HepG2 (cell line): ENCODE data around the gene ZNF195. TPM values are rescaled to one million over a fixed set of nuclear protein-coding genes. Genes with fewer than 3 reads are reported as not detected.
A peak's percentile ranks its signal among the peaks of the same experiment; 100 is the strongest.

ENCODE experiments used
- ATAC-seq: fragments of 200-7000 bp; cut with Tn5 transposase; 3 replicates; pipeline ENCODE4 v1.9.1; 2020; ENCODE audit warnings: mild to moderate bottlenecking, moderate library complexity
- BruUV-seq: library from RNA; stranded (reverse); fragments of 400-500 nt; replicated peaks from 2 replicates; lab custom pipeline; 2021; lab: Mats Ljungman, UMichigan
- CTCF ChIA-PET: fragments of 300-600 bp; formaldehyde crosslinking; extraction: SDS; loops from one replicate; lab custom pipeline; 2021; ENCODE audit warnings: low total read pairs, inconsistent platforms, low intra/inter-chr PET ratio; lab: Yijun Ruan, JAX
- POLR2A ChIA-PET: fragments of 350-600 bp; sonication (Branson Sonifier 250); formaldehyde crosslinking; loops from one replicate; lab custom pipeline; 2020; ENCODE audit warnings: antibody characterized with exemption, inconsistent platforms; lab: Yijun Ruan, JAX
- DNase-seq: peaks from one replicate; pipeline ENCODE4 v3.0.0-alpha.2; 2015; ENCODE audit warnings: low spot score
- FAIRE-seq: peaks from 3 replicates; lab custom pipeline; 2011; peaks lifted over from hg19 to GRCh38; lab: Jason Lieb, UNC
- H2AFZ ChIP-seq: one replicate; pipeline ENCODE4 v1.6.1; 2011; ENCODE audit warnings: low read length, inconsistent platforms
- H3K27ac ChIP-seq: fragments of 300-600 bp; 3 replicates; pipeline ENCODE4 v1.8.0; 2011; ENCODE audit warnings: mixed run types, mild to moderate bottlenecking, mixed read lengths, low read length, inconsistent platforms; ENCODE audit not compliant: insufficient read depth; ENCODE audit errors: extremely low read length
- H3K27me3 ChIP-seq, 2 experiments: fragments of 200-600 bp in 1 of 2; 2 replicates in 1 of 2; 3 replicates in 1 of 2; pipeline versions ENCODE4 v1.6.0 to v1.8.0; 2011; ENCODE audit warnings: low read length in 2 of 2, mild to moderate bottlenecking in 2 of 2, moderate library complexity in 2 of 2, inconsistent platforms in 1 of 2; ENCODE audit not compliant: insufficient read depth in 2 of 2, control insufficient read depth in 1 of 2
- H3K36me3 ChIP-seq, 2 experiments: fragments of 200-600 bp in 1 of 2; replicated peaks in 1 of 2; 2 replicates in 1 of 2; 3 replicates in 1 of 2; pipeline versions ENCODE4 v1.5.1 to v1.8.0; 2011; ENCODE audit warnings: low read length in 2 of 2, inconsistent platforms in 1 of 2; ENCODE audit not compliant: insufficient read depth in 2 of 2, control insufficient read depth in 1 of 2
- H3K4me1 ChIP-seq: 2 replicates; pipeline ENCODE4 v1.5.1; 2012; ENCODE audit warnings: low read length, inconsistent platforms; ENCODE audit not compliant: insufficient read depth
- H3K4me2 ChIP-seq: 2 replicates; pipeline ENCODE4 v1.6.0; 2011; ENCODE audit warnings: low read depth, low read length, inconsistent platforms
- H3K4me3 ChIP-seq, 3 experiments: fragments of 200-600 bp in 1 of 3; sonication (generic), shearing (Covaris generic) in 1 of 3; replicated peaks in 1 of 3; 2 replicates each; pipeline ENCODE4 v1.5.1; 2011 to 2016; ENCODE audit warnings: low read length in 3 of 3, inconsistent platforms in 2 of 3, low read depth in 2 of 3, mild to moderate bottlenecking in 2 of 3, control low read depth in 1 of 3, mixed read lengths in 1 of 3; ENCODE audit not compliant: insufficient read depth in 1 of 3
- H3K79me2 ChIP-seq: one replicate; pipeline ENCODE4 v1.6.1; 2011; ENCODE audit warnings: low read length, inconsistent platforms; ENCODE audit not compliant: insufficient read depth
- H3K9ac ChIP-seq: 2 replicates; pipeline ENCODE4 v1.6.0; 2011; ENCODE audit warnings: mild to moderate bottlenecking, low read depth, low read length, inconsistent platforms; ENCODE audit not compliant: insufficient read depth
- H3K9me3 ChIP-seq: 2 replicates; pipeline ENCODE4 v1.5.1; 2012; ENCODE audit warnings: mild to moderate bottlenecking, low read length
- H4K20me1 ChIP-seq: 2 replicates; pipeline ENCODE4 v1.6.0; 2011; ENCODE audit warnings: inconsistent platforms, mild to moderate bottlenecking, low read length, moderate library complexity; ENCODE audit not compliant: insufficient read depth
- ARID2 ChIP-seq: sonication (generic); formaldehyde crosslinking; IDR thresholded peaks from 2 replicates; pipeline ENCODE4 v1.8.1; 2022; ENCODE audit warnings: mild to moderate bottlenecking, missing genetic modification reagents, borderline replicate concordance
- JDP2 ChIP-seq: sonication (generic); formaldehyde crosslinking; IDR thresholded peaks from 2 replicates; pipeline ENCODE4 v1.8.1; 2022; ENCODE audit warnings: missing genetic modification reagents, borderline replicate concordance
- JUN ChIP-seq: sonication (generic); formaldehyde crosslinking; IDR thresholded peaks from 2 replicates; pipeline ENCODE4 v1.4.0; 2020; ENCODE audit warnings: mild to moderate bottlenecking, missing genetic modification reagents
- MAFF ChIP-seq: IDR thresholded peaks from 2 replicates; pipeline ENCODE4 v1.6.1; 2011; ENCODE audit warnings: low read depth, low read length, improper control_type of control experiment
- MAFK ChIP-seq, 2 experiments: IDR thresholded peaks in 1 of 2; conservative IDR thresholded peaks in 1 of 2; 2 replicates each; pipeline ENCODE4 v1.6.1; 2011; ENCODE audit warnings: improper control_type of control experiment in 2 of 2, low read length in 2 of 2
- PHF5A ChIP-seq: IDR thresholded peaks from one replicate; pipeline ENCODE4 v1.6.1; 2018; ENCODE audit warnings: low read depth, missing genetic modification reagents; ENCODE audit not compliant: unreplicated experiment
- ZNF124 ChIP-seq: sonication (generic); formaldehyde crosslinking; IDR thresholded peaks from 2 replicates; pipeline ENCODE4 v1.4.0; 2020; ENCODE audit warnings: missing genetic modification reagents
- ZNF234 ChIP-seq: sonication (generic); formaldehyde crosslinking; conservative IDR thresholded peaks from 2 replicates; pipeline ENCODE4 v1.5.1; 2020; ENCODE audit warnings: mild to moderate bottlenecking, missing genetic modification reagents
- ZNF30 ChIP-seq: sonication (generic); formaldehyde crosslinking; IDR thresholded peaks from 2 replicates; pipeline ENCODE4 v1.5.0; 2020; ENCODE audit warnings: mild to moderate bottlenecking, missing genetic modification reagents
- ZNF329 ChIP-seq: sonication (generic); formaldehyde crosslinking; IDR thresholded peaks from 2 replicates; pipeline ENCODE4 v1.9.0; 2021; ENCODE audit warnings: low read depth, mild to moderate bottlenecking, missing genetic modification reagents
- ZNF644 ChIP-seq: IDR thresholded peaks from 2 replicates; pipeline ENCODE4 v1.6.1; 2016; ENCODE audit warnings: low read depth
- ZSCAN31 ChIP-seq: sonication (generic); formaldehyde crosslinking; IDR thresholded peaks from 2 replicates; pipeline ENCODE4 v1.5.0; 2020; ENCODE audit warnings: low read depth, mild to moderate bottlenecking, missing genetic modification reagents
- whole genome bisulfite sequencing: methylation state at CpG from one replicate; pipeline ENCODE4 v1.1.6; 2017; ENCODE audit warnings: low lambda C conversion rate; 5-methylcytosine and 5-hydroxymethylcytosine counted together
- in situ Hi-C: cut with HindIII; loops from 2 replicates; pipeline ENCODE4 v1.10.0; 2017; ENCODE audit warnings: low pct_unique_long_range_greater_than_20kb; ENCODE audit not compliant: extremely low pct_ligation_motif_present
- intact Hi-C: fragments of 100-400 bp; cut with micrococcal nuclease; formaldehyde crosslinking; loops from one replicate; pipeline ENCODE4 v1.10.0; 2022; ENCODE audit not compliant: unreplicated experiment
- polyA plus RNA-seq, 8 experiments: library from polyadenylated mRNA; depleted of rRNA in 3 of 8; stranded (reverse) in 7 of 8; unstranded in 1 of 8; fragments of >200 nt; fragmentation: Illumina TruSeq in 4 of 8; extraction: Trizol in 4 of 8; gene quantifications; 2 replicates each; pipeline versions ENCODE4 v1.2.1 to v1.2.3, GENCODE V29; 2011 to 2016; ENCODE audit warnings: low read depth in 4 of 8, missing spikeins in 1 of 8, mixed read lengths in 1 of 8; ENCODE audit not compliant: insufficient read depth in 1 of 8
- total RNA-seq, 5 experiments: library from RNA; depleted of rRNA; stranded (reverse); fragments of >200 nt; fragmentation: Illumina TruSeq; extraction: Trizol; gene quantifications; 2 replicates each; pipeline ENCODE4 v1.2.3, GENCODE V29; 2016; ENCODE audit warnings: low read depth in 1 of 5
- TF ChIP-seq, protein P1 (sequence below): sonication (generic); formaldehyde crosslinking; IDR thresholded peaks from 2 replicates; pipeline ENCODE4 v1.5.1; 2020; ENCODE audit warnings: missing genetic modification reagents, mild to moderate bottlenecking, borderline replicate concordance
- TF ChIP-seq, protein P2 (sequence below): sonication (generic); formaldehyde crosslinking; IDR thresholded peaks from 2 replicates; pipeline ENCODE4 v1.4.0; 2020; ENCODE audit warnings: mild to moderate bottlenecking, missing genetic modification reagents
- TF ChIP-seq, protein P3 (sequence below): sonication (generic); formaldehyde crosslinking; IDR thresholded peaks from 2 replicates; pipeline ENCODE4 v1.4.0; 2020; ENCODE audit warnings: missing genetic modification reagents

Gene ZNF195
- total and polyA plus RNA-seq, 2 of the 13 experiments (the other 11 are each of a cell fraction or from before 2014, with no cell fraction given): 17.3 to 31.4 TPM

DNA sequence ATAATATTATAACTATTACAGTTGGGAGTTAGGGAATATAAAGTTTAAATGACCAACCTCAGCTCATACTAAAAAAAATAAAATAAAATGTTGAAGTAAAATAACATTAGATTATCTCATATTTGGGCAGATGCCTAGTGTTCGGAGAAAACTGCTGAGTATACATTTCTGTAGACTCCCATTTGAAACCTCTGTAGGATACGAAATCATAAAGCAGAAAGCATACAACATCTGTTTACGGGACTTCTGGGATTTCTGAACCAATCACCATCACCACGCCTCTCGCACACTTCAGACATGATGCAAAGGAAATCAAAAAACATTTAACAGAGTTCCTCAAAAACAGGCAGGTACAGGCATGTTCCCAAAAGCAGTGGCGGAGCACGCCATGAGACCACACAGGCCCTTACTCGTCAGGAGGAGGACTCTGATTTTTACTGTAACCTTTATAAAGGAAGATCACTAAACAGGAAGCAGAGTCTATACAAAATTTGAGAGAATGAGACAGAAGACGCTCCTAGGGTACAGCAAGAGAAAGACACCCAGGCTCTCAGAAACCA, 8.6 kb downstream of the ZNF195 start:
- Histone ChIP-seq H2AFZ (no peak overlapping the region), H3K36me3 (peaks cover 13 to 74% of the 10 kb centered on the region in 2 experiments), H3K4me1 (peaks cover 4% of the 10 kb centered on the region; the same call in 1 of the 2 replicates), H4K20me1 (no peaks in the 10 kb centered on the region), H3K27ac (no peak overlapping the region), H3K27me3 (no peaks in the 10 kb centered on the region), H3K9ac (no peak overlapping the region), H3K9me3 (peaks cover 7% of the 10 kb centered on the region), H3K4me3 (no peak overlapping the region), H3K79me2 (peaks cover 38% of the 10 kb centered on the region), H3K4me2 (no peak overlapping the region)
- ChIA-PET CTCF (no interaction called here), POLR2A (no interaction called here)
- TF ChIP-seq MAFF (peak; percentile 86), ARID2 (CRISPR knock-in tag) (no peak), MAFK (conservative IDR thresholded peaks at IDR 0.05 in 1 of 2, IDR thresholded peaks at IDR 0.05 in 1 of 2; ENCODE audit: low read length in 2 of 2) (peak; percentile 83 to 93)
- intact Hi-C loops: no loop called here
- 96% methylated on average over 9 of the region's 9 CpGs for WGBS
- DNase-seq (no peak), ATAC-seq (no peak), FAIRE-seq (no peak)
- no TSS peak for BruUV-seq
- in situ Hi-C loops: no loop called here

DNA sequence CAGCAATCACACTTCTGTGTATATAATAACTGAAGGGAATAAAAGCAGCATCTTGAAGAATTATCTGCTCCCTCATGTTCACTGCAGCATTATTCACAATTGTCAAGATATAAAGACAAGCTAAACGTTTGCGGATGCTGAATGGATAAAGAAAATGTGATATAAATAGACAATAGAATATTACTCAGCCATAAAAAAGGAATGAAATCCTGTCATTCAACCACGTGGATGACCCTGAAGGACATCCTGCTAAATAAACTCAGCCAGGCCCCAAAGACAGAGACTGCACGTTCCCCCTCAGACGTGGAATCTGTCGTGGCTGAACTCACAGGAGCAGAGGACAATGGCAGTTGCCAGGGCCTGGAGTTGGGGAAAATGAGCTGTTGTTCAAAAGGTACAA, 9.6 kb downstream of the ZNF195 start:
- no peaks in the 10 kb centered on the region for H3K4me1 ChIP-seq
- intact Hi-C loops: no loop called here
- WGBS: over 99% methylated on average over 6 of the region's 6 CpGs
- H3K27ac ChIP-seq: no peak overlapping the region
- no peak overlapping the region for H3K4me3 ChIP-seq
- H3K36me3 ChIP-seq: peaks cover 13 to 78% of the 10 kb centered on the region in 2 experiments
- no peak overlapping the region for H3K9ac ChIP-seq
- peaks cover 28% of the 10 kb centered on the region for H3K79me2 ChIP-seq
- H4K20me1 ChIP-seq: no peaks in the 10 kb centered on the region
- H3K27me3 ChIP-seq: no peaks in the 10 kb centered on the region
- no peak for ATAC-seq
- ChIA-PET CTCF (no interaction called here), POLR2A (interaction anchor here (1.3 kb wide), 1 partner anchor 9 kb away, joined by 4 read pairs; the partner anchor contains the start of gene ZNF195)
- peaks cover 14% of the 10 kb centered on the region for H3K9me3 ChIP-seq
- no peak overlapping the region for H2AFZ ChIP-seq
- H3K4me2 ChIP-seq: no peak overlapping the region
- no TSS peak for BruUV-seq
- in situ Hi-C loops: no loop called here
- DNase-seq: no peak
- no peak for FAIRE-seq
- TF ChIP-seq ZNF30 (CRISPR knock-in tag) (no peak), JUN (CRISPR knock-in tag) (no peak), ZNF234 (CRISPR knock-in tag) (no peak), ZSCAN31 (CRISPR knock-in tag) (no peak), PHF5A (CRISPR knock-in tag) (no peak), JDP2 (CRISPR knock-in tag) (no peak), ZNF329 (CRISPR knock-in tag) (no peak), ZNF124 (CRISPR knock-in tag) (no peak), ZNF644 (CRISPR knock-in tag) (no peak)
- TF ChIP-seq, protein P1, sequence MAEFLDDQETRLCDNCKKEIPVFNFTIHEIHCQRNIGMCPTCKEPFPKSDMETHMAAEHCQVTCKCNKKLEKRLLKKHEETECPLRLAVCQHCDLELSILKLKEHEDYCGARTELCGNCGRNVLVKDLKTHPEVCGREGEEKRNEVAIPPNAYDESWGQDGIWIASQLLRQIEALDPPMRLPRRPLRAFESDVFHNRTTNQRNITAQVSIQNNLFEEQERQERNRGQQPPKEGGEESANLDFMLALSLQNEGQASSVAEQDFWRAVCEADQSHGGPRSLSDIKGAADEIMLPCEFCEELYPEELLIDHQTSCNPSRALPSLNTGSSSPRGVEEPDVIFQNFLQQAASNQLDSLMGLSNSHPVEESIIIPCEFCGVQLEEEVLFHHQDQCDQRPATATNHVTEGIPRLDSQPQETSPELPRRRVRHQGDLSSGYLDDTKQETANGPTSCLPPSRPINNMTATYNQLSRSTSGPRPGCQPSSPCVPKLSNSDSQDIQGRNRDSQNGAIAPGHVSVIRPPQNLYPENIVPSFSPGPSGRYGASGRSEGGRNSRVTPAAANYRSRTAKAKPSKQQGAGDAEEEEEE (CRISPR knock-in tag): no peak
- TF ChIP-seq, protein P2, sequence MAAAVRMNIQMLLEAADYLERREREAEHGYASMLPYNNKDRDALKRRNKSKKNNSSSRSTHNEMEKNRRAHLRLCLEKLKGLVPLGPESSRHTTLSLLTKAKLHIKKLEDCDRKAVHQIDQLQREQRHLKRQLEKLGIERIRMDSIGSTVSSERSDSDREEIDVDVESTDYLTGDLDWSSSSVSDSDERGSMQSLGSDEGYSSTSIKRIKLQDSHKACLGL: no peak
- TF ChIP-seq, protein P3, sequence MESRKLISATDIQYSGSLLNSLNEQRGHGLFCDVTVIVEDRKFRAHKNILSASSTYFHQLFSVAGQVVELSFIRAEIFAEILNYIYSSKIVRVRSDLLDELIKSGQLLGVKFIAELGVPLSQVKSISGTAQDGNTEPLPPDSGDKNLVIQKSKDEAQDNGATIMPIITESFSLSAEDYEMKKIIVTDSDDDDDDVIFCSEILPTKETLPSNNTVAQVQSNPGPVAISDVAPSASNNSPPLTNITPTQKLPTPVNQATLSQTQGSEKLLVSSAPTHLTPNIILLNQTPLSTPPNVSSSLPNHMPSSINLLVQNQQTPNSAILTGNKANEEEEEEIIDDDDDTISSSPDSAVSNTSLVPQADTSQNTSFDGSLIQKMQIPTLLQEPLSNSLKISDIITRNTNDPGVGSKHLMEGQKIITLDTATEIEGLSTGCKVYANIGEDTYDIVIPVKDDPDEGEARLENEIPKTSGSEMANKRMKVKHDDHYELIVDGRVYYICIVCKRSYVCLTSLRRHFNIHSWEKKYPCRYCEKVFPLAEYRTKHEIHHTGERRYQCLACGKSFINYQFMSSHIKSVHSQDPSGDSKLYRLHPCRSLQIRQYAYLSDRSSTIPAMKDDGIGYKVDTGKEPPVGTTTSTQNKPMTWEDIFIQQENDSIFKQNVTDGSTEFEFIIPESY (CRISPR knock-in tag): no peak
